Hepatocyte (in vitro differentiated cells): ENCODE results near the gene ARSD.

Source experiments
- EZH2 ChIP-seq: fragments of 200-600 bp; sonication (generic); IDR thresholded peaks from 2 replicates; pipeline ENCODE4 v1.6.1; 2016; ENCODE audit warnings: antibody characterized with exemption, mild to moderate bottlenecking, borderline replicate concordance
- TF ChIP-seq, protein P1 (sequence below): fragments of 200-600 bp; sonication (generic); IDR thresholded peaks from 2 replicates; pipeline ENCODE4 v1.5.1; 2016; ENCODE audit warnings: antibody characterized with exemption, mild to moderate bottlenecking; ENCODE audit not compliant: poor library complexity

GRCh38 chrX:2934715-2935710, 5.9 kb upstream of the ARSD start:
- TF ChIP-seq EZH2: no peak
- TF ChIP-seq, protein P1, sequence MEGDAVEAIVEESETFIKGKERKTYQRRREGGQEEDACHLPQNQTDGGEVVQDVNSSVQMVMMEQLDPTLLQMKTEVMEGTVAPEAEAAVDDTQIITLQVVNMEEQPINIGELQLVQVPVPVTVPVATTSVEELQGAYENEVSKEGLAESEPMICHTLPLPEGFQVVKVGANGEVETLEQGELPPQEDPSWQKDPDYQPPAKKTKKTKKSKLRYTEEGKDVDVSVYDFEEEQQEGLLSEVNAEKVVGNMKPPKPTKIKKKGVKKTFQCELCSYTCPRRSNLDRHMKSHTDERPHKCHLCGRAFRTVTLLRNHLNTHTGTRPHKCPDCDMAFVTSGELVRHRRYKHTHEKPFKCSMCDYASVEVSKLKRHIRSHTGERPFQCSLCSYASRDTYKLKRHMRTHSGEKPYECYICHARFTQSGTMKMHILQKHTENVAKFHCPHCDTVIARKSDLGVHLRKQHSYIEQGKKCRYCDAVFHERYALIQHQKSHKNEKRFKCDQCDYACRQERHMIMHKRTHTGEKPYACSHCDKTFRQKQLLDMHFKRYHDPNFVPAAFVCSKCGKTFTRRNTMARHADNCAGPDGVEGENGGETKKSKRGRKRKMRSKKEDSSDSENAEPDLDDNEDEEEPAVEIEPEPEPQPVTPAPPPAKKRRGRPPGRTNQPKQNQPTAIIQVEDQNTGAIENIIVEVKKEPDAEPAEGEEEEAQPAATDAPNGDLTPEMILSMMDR: no peak
